Fibroblast of skin of left biceps (primary cell): ENCODE measurements around the gene CHST7.
"Not testable (repeated sequence)": the region's sequence is repeated elsewhere in the genome, so short reads cannot be mapped to it uniquely, and the experiment has no call there.

ENCODE experiments used
- DNase-seq, 2 experiments: peaks; one replicate each; pipeline ENCODE4 v3.0.0-alpha.2; 2013; ENCODE audit warnings: low read depth in 2 of 2

CHST7 gene, protein sequence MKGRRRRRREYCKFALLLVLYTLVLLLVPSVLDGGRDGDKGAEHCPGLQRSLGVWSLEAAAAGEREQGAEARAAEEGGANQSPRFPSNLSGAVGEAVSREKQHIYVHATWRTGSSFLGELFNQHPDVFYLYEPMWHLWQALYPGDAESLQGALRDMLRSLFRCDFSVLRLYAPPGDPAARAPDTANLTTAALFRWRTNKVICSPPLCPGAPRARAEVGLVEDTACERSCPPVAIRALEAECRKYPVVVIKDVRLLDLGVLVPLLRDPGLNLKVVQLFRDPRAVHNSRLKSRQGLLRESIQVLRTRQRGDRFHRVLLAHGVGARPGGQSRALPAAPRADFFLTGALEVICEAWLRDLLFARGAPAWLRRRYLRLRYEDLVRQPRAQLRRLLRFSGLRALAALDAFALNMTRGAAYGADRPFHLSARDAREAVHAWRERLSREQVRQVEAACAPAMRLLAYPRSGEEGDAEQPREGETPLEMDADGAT

DNA sequence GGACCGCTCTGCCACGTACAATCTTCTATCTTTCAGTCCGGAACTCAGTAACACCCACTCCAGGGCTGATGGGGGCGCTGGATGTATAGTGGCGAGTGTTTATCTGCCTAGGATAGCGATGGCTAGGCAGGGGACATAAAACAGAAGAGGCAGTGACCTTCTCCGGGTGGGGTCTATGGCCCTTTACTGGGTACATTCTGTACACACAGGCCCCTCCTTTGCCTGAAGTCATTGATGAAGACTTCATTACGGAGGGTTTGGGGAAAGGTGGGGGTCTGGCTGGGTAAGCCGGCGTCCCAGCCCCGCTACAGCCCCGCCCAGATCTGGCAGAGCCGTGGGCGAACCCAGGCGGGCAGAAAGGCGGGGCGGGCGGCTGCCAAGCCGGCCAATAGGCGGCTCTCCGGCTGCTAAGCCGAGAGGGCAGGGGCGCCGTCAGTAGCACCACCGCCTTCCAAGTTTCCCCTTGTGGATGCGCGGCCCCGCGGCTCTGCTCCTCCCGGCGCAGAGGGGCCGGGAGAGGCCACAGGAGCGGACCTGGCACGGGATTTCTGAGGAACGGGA is at the start of gene CHST7:
TSS of gene CHST7 (plus strand) at position 435 of the 561 bp plus-strand sequence. CDS start 167 bp downstream, outside the sequence.
- DNase-seq = no peak

DNA sequence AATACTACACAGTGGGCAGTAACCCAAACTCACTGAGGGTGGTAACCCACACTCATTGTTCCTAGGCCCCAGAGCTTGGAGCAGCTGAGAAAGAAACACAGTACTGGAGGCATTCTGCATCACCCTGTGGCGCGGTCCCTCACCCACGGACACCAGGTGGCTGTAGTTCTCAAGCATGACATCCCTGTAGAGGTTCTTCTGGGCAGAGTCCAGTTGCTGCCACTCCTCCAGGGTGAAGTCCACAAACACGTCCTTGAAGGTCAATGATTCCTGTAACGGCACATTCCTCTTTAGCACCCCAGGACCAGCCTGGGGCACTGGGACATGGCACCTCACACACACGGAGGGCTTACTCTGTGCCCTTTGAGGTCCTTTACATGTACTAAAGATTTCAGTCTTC is 44.9 kb upstream of the CHST7 start:
- not testable (repeated sequence) for DNase-seq

DNA sequence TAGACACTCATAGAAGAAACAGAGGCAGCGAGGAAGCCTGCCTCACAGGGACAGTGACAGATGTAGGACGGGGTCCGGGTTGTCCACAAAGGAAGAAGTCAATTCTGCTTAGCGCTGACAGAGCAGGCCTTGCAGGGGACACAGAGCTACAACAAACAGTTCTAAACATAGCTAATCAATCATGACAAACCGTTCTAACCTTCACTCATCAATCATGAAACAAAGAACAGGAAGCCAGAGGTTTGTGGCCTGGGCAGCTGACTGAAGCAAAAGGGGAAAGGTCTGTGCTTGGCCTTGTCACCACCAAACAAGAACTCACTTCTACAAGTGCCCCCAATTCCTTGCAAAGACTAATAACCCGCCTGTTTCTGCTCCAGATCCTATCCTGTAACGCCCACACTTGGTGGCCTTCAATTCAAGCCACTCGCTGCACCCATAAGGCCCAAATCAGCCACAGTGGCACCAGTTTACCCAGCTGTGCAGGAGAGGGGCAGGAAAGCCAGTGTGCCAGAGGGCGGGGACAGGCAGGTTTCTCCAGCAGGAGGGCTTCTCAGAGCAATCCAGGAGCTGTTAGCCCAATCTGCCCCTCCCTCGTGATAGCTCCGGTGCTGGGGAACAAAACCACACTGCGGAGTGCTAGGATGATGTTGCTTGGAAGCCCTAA is 43.7 kb upstream of the CHST7 start:
- not testable (repeated sequence) for DNase-seq

- not testable (repeated sequence) for DNase-seq
Measured at GRCh38 chrX:46530404-46530908, 43.1 kb upstream of the CHST7 start.

GRCh38 chrX:46531442-46531841 is 42.1 kb upstream of the CHST7 start:
- no peak for DNase-seq

GRCh38 chrX:46543441-46543840 is 30.1 kb upstream of the CHST7 start:
- no peak for DNase-seq

GRCh38 chrX:46544527-46544926 is 29.0 kb upstream of the CHST7 start:
- not testable (repeated sequence) for DNase-seq

GRCh38 chrX:46545111-46546005 is 28.2 kb upstream of the CHST7 start, which contains the start of gene ZNF674:
ZNF674 (minus strand) TSS chrX:46545421; CDS start chrX:46542087, 3,334 bp downstream.
- peak; percentile 67 to 69 for DNase-seq

DNA sequence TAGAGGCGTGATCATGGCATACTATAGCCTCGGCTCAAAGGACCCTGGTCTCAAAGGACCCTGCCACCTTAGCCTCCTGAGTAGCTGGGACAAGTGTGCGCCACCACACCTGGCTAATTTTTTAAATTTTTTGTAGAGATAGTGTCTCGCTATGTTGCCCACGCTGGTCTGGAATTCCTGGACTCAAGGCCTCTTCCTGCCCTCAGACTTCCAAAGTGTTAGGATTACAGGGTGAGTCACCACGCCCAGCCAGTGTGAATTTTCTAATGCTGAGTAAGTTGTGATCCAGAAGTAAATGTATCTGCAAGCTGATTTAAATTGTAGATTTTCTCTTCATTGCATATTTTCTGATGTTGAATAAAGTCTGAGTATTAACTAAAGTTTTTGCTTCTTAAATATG is 25.7 kb upstream of the CHST7 start:
- DNase-seq = peak; percentile 42 to 49

DNA sequence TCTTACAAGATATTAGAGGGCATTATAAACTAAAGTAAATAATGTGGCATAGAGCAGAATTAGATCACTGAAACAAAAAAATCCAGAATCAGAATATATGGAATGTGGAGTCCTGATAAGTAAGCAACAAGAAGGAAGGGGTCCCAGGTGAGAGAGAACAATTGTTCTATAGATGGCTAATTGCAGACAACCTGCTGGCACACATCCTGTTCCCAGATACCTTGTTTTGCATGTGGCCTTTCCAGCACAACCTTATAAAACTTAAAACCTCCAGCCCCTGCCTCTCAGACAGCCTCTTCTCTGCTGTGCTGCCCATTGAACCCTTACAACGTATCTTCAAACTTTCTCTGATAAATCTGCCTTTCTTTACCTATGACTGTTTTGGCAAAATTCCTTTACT is 23.7 kb upstream of the CHST7 start:
- no peak for DNase-seq

DNA sequence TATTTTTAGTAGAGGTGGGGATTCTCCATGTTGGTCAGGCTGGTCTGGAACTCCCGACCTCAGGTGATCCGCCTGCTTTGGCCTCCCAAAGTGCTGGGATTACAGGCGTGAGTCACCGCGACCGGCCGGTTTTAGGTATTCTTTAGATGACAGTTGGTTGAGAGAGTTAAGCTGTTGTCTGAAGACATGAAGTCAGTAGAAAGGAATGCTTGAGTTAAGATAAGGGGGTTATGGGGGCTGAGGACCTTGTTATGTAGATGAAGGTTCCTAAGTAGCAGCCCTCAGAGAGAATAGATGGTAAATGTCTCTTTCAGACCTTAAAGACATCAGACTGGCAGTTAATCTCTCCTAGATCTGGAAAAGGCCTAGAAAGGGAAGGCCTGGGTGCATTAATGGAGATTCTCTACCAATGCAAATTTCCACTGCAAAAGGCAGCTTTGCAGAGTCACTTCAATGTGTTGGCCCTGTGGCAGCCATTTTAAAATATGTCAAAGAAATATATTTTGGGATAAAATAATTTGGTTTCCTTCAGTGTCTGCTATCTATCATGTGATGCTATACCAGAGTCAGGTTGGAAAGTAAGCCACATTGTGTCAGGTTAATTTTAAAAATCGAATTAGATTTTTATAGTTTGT is 22.0 kb upstream of the CHST7 start:
- DNase-seq = no peak

DNA sequence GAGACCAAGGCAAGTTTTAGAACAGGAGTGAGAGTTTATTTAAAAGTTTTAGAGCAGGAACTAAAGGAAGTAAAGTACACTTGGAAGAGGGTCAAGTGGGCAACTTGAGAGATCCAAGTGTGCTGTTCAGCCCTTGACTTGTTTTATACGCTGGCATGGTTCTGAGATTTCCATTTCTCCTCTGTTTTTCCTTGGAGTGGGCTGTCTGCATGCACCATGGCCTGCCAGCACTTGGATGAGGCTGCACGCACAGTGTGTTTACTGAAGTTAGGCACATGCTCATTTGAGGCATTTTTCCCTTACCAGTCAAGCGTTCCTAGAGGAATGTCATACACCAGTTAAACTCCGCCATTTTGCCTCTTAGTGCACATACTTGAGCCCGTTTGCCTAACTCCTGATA is 19.6 kb upstream of the CHST7 start:
- no peak for DNase-seq

DNA sequence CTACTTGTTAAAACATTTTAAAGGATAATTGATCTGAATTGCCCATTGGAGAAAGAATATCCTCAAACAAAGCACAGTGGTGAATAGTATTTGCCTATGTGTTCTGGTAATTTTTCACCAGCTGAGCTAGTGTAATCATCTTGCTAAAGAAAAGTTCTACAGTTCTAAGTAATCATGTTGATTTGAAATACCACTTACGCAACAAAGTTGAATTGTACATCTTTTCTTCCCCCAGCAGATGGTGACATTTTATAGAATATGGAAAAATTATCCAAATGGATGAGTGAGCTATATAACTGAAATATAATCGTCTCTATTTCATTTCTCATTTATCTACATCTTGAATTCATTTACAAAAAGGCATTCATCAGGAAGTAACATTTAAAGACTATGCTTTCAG is 18.6 kb upstream of the CHST7 start:
- DNase-seq = no peak

DNA sequence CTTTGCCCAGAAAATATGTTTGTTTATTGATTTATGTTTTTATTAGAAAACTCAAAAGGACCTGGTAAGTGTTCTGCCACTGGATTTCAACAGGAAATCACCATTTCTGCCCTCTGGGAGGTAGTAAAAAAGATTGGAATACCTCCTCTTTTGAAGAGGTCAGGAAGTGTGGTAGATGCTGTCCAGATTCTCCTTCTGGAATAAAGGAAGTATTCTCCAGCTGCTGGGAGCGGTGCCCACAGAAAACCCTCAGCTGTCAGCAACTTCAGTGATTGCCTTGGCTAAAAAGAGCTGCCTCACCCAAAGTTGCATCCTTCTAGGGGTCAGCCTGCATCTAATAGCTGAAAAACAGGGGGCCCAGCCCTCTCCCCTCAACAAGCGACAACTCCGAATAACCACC is 14.5 kb upstream of the CHST7 start:
- DNase-seq = no peak

GRCh38 chrX:46561824-46562657 is 11.5 kb upstream of the CHST7 start:
- no peak for DNase-seq

DNA sequence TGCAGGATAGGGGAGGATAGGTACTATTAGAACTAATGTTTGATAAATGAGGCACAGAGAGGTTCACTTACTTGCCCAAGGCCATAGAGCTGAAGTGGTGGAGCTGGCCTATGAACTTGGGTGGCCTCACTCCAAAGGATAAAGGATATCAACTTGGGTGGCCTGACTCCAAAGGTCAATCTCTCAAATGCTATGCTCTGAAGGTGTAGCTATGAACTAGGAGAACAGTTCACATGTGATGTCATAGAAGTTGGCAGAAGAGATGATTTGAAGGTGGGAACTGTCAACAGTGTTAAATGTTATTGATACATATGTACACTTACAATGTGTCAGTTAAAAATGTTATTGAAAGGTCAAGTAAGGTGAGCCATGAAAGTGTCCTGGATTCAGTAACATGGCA is 6.2 kb upstream of the CHST7 start:
- no peak for DNase-seq

- no peak for DNase-seq
Measured at GRCh38 chrX:46569621-46570020, 3.9 kb upstream of the CHST7 start.

DNA sequence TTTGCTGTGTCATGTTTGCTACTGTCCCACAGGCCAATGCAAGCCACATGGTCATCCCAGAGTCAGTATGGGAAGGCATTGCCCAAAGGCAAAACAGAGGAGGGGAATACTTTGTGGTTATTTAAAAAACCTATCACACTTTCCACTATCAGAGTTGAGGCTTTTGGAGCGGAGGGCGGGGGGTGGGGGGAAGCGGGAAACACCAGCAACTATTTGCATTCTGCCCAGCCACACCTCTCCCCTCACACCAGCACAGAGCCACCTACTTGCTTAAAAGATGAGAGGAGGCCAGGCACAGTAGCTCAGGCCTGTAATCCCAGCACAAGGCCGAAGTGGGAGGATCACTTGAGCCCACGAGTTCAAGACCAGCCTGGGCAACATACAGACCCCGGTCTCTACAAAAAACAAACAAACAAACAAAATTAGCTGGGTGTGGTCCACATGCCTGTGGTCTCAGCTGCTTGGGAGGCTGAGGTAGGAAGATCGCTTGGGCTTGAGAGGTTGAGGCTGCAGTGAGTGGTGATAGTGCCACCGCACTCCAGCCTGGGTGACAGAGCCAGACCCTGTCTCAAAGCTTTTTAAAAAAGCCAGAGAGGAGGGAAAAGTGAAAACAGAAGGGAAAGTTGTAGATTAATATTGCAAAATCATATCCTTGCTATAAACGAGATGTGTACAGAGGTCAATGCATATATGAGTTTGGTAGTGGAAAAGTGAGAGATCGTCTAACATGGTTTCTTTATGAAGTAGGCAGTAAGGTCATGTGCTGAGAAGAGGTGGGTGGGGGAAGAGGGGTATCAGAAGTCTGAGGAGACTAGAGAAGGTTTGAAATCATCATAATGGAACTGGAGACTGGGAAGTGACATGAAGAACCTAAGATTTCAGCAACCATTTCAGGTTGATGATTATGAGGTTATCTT is 1.9 kb upstream of the CHST7 start:
- no peak for DNase-seq
